ENCODE measurements around the gene FAM89B.

- TF ChIP-seq, protein P1, sequence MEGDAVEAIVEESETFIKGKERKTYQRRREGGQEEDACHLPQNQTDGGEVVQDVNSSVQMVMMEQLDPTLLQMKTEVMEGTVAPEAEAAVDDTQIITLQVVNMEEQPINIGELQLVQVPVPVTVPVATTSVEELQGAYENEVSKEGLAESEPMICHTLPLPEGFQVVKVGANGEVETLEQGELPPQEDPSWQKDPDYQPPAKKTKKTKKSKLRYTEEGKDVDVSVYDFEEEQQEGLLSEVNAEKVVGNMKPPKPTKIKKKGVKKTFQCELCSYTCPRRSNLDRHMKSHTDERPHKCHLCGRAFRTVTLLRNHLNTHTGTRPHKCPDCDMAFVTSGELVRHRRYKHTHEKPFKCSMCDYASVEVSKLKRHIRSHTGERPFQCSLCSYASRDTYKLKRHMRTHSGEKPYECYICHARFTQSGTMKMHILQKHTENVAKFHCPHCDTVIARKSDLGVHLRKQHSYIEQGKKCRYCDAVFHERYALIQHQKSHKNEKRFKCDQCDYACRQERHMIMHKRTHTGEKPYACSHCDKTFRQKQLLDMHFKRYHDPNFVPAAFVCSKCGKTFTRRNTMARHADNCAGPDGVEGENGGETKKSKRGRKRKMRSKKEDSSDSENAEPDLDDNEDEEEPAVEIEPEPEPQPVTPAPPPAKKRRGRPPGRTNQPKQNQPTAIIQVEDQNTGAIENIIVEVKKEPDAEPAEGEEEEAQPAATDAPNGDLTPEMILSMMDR (IDR thresholded peaks at IDR 0.05) = no peak
- TF ChIP-seq POLR2AphosphoS5 (IDR thresholded peaks at IDR 0.05) (no peak), POLR2A (IDR thresholded peaks at IDR 0.05) (no peak), EP300 (IDR thresholded peaks at IDR 0.05) (no peak)
These were observed 7.8 kb downstream of the FAM89B start for GRCh38 chr11:65580031-65580692.
